Endodermal cell (in vitro differentiated cells): ENCODE data around the gene USF1. TPM values are rescaled to one million over a fixed set of nuclear protein-coding genes. Genes with fewer than 3 reads are reported as not detected.
A peak's percentile ranks its signal among the peaks of the same experiment; 100 is the strongest.

ENCODE experiments used
- DNase-seq: peaks from one replicate; pipeline ENCODE4 v3.0.0-alpha.2; 2017
- H3K27ac ChIP-seq: 2 replicates; pipeline ENCODE4 v1.5.1; 2013; ENCODE audit warnings: mild to moderate bottlenecking, low read depth, low read length, moderate library complexity
- H3K27me3 ChIP-seq: 2 replicates; pipeline ENCODE4 v1.6.1; 2013; ENCODE audit warnings: mild to moderate bottlenecking, low read length, moderate library complexity; ENCODE audit not compliant: insufficient read depth, control insufficient read depth, poor library complexity, severe bottlenecking
- H3K36me3 ChIP-seq: 2 replicates; pipeline ENCODE4 v1.7.0; 2013; ENCODE audit warnings: mild to moderate bottlenecking, low read length, moderate library complexity; ENCODE audit not compliant: control insufficient read depth, insufficient read depth
- H3K4me1 ChIP-seq: one replicate; pipeline ENCODE4 v1.7.0; 2013; ENCODE audit warnings: low read length; ENCODE audit not compliant: control insufficient read depth, insufficient read depth
- H3K4me3 ChIP-seq: 2 replicates; pipeline ENCODE4 v1.5.1; 2013; ENCODE audit warnings: mild to moderate bottlenecking, low read length, moderate library complexity
- H3K9ac ChIP-seq: 2 replicates; pipeline ENCODE4 v1.6.1; 2013; ENCODE audit warnings: mild to moderate bottlenecking, low read length, moderate library complexity; ENCODE audit not compliant: poor library complexity, severe bottlenecking; ENCODE audit errors: extremely low read depth
- H3K9me3 ChIP-seq: 2 replicates; pipeline ENCODE4 v1.6.1; 2013; ENCODE audit warnings: mild to moderate bottlenecking, low read length, moderate library complexity; ENCODE audit not compliant: control insufficient read depth
- H3K27ac Mint-ChIP-seq: 2 replicates; pipeline ENCODE4 v1.8.0; 2020; ENCODE audit warnings: mixed read lengths
- H3K27me3 Mint-ChIP-seq: 2 replicates; pipeline ENCODE4 v1.8.0; 2021; ENCODE audit warnings: mild to moderate bottlenecking, mixed read lengths; ENCODE audit not compliant: insufficient read depth
- H3K36me3 Mint-ChIP-seq: 2 replicates; pipeline ENCODE4 v1.8.0; 2020; ENCODE audit warnings: low read depth, mixed read lengths
- H3K4me1 Mint-ChIP-seq: 2 replicates; pipeline ENCODE4 v1.8.0; 2020; ENCODE audit warnings: mixed read lengths
- H3K4me3 Mint-ChIP-seq: 2 replicates; pipeline ENCODE4 v1.8.0; 2020; ENCODE audit warnings: mild to moderate bottlenecking, moderate library complexity, mixed read lengths
- H3K9me3 Mint-ChIP-seq: 2 replicates; pipeline ENCODE4 v1.8.0; 2020; ENCODE audit warnings: mild to moderate bottlenecking, mixed read lengths
- WGBS, 2 experiments: methylation state at CpG; one replicate each; pipeline versions ENCODE4 v1.1.5 to v1.1.7; 2013; ENCODE audit warnings: missing lambda C conversion rate in 2 of 2, mixed read lengths in 1 of 2; ENCODE audit not compliant: insufficient coverage in 1 of 2, insufficient read length in 1 of 2; 5-methylcytosine and 5-hydroxymethylcytosine counted together
- total RNA-seq, 2 donors: library from RNA; stranded (reverse); fragmentation: NEBNext Ultra II Directional in 1 of 2; extraction: Animal tissue kit (Norgen Biotek cat#: 25700) in 1 of 2; gene quantifications; 2 replicates in 1 of 2; 3 replicates in 1 of 2; pipeline ENCODE4 v1.2.1, GENCODE V29; 2021
- TF ChIP-seq, protein P1 (sequence below): fragments of 200-600 bp; sonication (generic); conservative IDR thresholded peaks from 2 replicates; pipeline ENCODE4 v1.5.0; 2021; ENCODE audit warnings: antibody characterized with exemption, mild to moderate bottlenecking

USF1 gene
- total RNA-seq, 2 donors from 2014 or later, result 55.5 to 57.3 TPM

DNA sequence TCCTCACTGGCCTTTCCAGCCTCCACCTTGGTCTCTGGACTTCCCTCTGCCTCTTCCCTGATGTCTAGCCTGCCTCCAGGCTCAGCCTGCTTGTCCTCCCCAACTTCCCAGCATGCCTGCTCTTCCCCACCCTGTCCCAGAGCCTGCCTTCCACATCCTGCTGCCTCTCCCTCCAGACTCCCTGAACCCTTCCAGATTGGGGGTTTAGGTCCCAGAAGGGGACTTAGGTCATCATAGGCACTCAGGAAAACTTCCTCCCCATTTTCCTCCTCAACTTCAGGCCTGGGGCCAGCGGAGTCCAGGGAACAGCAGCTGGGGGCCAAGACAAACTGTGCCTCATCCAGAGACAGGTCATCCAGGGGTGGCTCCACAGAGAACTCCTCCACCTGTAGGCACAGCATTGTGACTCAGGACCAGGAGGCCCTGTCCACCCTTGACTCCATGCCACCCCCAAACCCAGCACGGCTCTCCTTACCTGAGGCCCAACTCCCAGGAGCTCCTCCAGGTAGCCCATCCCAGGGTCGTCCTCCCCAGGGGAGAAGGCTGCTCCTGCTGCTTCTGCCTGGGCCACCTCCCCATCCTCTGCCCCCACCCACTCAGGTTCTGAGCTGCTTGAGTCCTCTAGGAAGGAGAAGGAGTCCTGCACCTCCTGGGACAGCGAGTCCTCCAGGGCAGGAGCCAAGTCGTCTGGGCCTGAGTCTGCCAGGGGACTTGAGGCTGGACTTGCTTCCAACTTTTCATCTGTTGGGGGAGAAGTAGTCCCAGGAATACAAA lies 3.4 kb upstream of the USF1 start:
- Mint-ChIP-seq H3K27me3 (peaks cover 22% of the 10 kb centered on the region), H3K9me3 (peaks cover 13% of the 10 kb centered on the region), H3K4me1 (peaks cover 21% of the 10 kb centered on the region), H3K27ac (no peak overlapping the region), H3K4me3 (no peak overlapping the region), H3K36me3 (peaks cover 6% of the 10 kb centered on the region)
- Histone ChIP-seq H3K36me3 (no peaks in the 10 kb centered on the region), H3K27me3 (no peaks in the 10 kb centered on the region), H3K4me1 (peaks cover 9% of the 10 kb centered on the region), H3K9ac (no peak overlapping the region), H3K27ac (no peak overlapping the region), H3K4me3 (no peak overlapping the region), H3K9me3 (no peaks in the 10 kb centered on the region)
- WGBS, 2 experiments, result 93 to 100% methylated on average over 3 to 5 of the region's 5 CpGs
- DNase-seq, result no peak
- TF ChIP-seq, protein P1, sequence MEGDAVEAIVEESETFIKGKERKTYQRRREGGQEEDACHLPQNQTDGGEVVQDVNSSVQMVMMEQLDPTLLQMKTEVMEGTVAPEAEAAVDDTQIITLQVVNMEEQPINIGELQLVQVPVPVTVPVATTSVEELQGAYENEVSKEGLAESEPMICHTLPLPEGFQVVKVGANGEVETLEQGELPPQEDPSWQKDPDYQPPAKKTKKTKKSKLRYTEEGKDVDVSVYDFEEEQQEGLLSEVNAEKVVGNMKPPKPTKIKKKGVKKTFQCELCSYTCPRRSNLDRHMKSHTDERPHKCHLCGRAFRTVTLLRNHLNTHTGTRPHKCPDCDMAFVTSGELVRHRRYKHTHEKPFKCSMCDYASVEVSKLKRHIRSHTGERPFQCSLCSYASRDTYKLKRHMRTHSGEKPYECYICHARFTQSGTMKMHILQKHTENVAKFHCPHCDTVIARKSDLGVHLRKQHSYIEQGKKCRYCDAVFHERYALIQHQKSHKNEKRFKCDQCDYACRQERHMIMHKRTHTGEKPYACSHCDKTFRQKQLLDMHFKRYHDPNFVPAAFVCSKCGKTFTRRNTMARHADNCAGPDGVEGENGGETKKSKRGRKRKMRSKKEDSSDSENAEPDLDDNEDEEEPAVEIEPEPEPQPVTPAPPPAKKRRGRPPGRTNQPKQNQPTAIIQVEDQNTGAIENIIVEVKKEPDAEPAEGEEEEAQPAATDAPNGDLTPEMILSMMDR, result no peak

DNA sequence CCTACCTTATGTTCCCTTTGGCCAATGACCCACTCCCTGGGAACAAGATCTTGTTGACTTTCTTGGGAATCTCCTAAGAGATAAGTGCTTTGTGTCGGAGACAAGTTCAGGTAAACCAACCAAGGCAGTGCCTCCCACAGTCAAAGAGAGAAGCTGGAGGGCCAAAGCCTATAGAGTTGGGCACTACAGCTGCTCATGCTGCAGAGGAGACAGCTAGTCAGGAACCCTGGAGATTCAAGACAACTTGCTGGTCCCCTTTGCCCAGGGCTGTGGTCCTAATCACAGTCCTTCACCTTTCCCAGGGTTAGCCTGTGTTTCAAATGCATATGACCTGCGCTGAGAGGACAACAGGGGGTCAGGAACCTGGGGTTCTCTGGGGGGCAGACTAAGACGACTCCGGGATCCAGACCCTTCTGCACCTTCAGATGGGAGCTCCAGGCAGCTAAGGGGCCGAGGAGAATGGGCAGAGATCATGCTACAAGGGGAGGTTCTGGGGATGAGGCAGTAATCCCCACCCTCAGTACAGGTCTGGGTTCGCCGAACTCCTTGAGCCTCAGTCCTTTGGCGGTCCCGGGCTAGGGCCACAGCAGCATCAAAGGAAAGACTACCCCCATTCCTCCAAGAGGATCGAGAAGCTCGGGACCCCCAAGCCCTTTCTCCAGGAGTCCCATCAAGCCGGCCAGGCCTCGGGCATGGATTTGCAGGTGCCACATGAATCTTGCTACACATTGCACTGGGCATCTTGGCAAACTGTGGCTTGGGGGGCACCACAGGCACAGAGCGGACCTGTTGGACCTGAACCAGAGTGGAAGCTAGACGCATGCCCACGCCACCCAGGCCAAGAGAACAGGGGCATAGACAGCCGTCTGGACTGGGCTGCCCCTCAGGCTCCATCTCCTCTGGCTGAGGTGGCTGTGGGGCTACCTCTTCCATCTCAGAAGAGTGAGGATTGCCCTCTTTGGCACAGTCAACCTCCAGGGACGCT lies 2.0 kb upstream of the USF1 start:
- peaks cover 9% of the 10 kb centered on the region for H3K4me1 ChIP-seq
- TF ChIP-seq, protein P1, result no peak
- Mint-ChIP-seq H3K27ac (no peak overlapping the region), H3K9me3 (peaks cover 13% of the 10 kb centered on the region), H3K27me3 (peaks cover 22% of the 10 kb centered on the region), H3K4me1 (peaks cover 25% of the 10 kb centered on the region), H3K4me3 (peak overlapping the region; percentile 77), H3K36me3 (peaks cover 12% of the 10 kb centered on the region)
- no peaks in the 10 kb centered on the region for H3K9me3 ChIP-seq
- no peak overlapping the region for H3K4me3 ChIP-seq
- no peaks in the 10 kb centered on the region for H3K27me3 ChIP-seq
- H3K27ac ChIP-seq, result no peak overlapping the region
- no peak overlapping the region for H3K9ac ChIP-seq
- 94 to 96% methylated on average over 8 to 18 of the region's 18 CpGs for WGBS, 2 experiments
- H3K36me3 ChIP-seq, result peaks cover 7% of the 10 kb centered on the region
- no peak for DNase-seq

GRCh38 chr1:161046605-161047228 lies 940 bp upstream of the USF1 start:
- peaks cover 22% of the 10 kb centered on the region for H3K27me3 Mint-ChIP-seq
- Histone ChIP-seq H3K4me1 (peaks cover 9% of the 10 kb centered on the region), H3K9me3 (no peaks in the 10 kb centered on the region), H3K27me3 (no peaks in the 10 kb centered on the region), H3K9ac (peak overlapping the region; percentile 90), H3K4me3 (peak overlapping the region; percentile 97), H3K27ac (no peak overlapping the region), H3K36me3 (peaks cover 17% of the 10 kb centered on the region)
- WGBS, 2 experiments, result 79 to 86% methylated on average over 1 to 2 of the region's 2 CpGs
- H3K36me3 Mint-ChIP-seq, result peaks cover 21% of the 10 kb centered on the region
- DNase-seq, result no peak
- TF ChIP-seq, protein P1, result no peak
- H3K9me3 Mint-ChIP-seq, result peaks cover 13% of the 10 kb centered on the region
- H3K27ac Mint-ChIP-seq, result peak overlapping the region; percentile 98
- peaks cover 20% of the 10 kb centered on the region for H3K4me1 Mint-ChIP-seq
- H3K4me3 Mint-ChIP-seq, result peak overlapping the region; percentile 77
